Fibroblast of peridontal ligament (primary cell): ENCODE data around the gene EVX2.

Experiments
- DNase-seq: peaks from one replicate; pipeline ENCODE4 v3.0.0-alpha.2; 2010; ENCODE audit errors: extremely low read depth

Gene EVX2

GRCh38 chr2:176083796-176084261 lies at the start of gene EVX2:
Gene EVX2, minus strand, starts transcription at chr2:176083962. Its CDS starts 186 bp downstream, at chr2:176083776.
- DNase-seq, result no peak

GRCh38 chr2:176133389-176133788 lies 49.6 kb upstream of the EVX2 start:
- no peak for DNase-seq

GRCh38 chr2:176132205-176133171 lies 48.7 kb upstream of the EVX2 start:
- no peak for DNase-seq

- no peak for DNase-seq
Measured at GRCh38 chr2:176131848-176132158, 48.0 kb upstream of the EVX2 start.

GRCh38 chr2:176130957-176131847 lies 47.4 kb upstream of the EVX2 start:
- no peak for DNase-seq

GRCh38 chr2:176130147-176130956 lies 46.6 kb upstream of the EVX2 start:
- DNase-seq, result no peak

- no peak for DNase-seq
Measured at GRCh38 chr2:176129813-176130146, 46.0 kb upstream of the EVX2 start.

- no peak for DNase-seq
Measured at GRCh38 chr2:176128982-176129796, 45.4 kb upstream of the EVX2 start, which contains the start of gene HOXD8. Gene HOXD8, plus strand, starts transcription at chr2:176129705. Its CDS starts 662 bp downstream, at chr2:176130367.

GRCh38 chr2:176128172-176128981 lies 44.6 kb upstream of the EVX2 start:
- DNase-seq, result no peak

GRCh38 chr2:176127774-176128072 lies 44.0 kb upstream of the EVX2 start:
- DNase-seq, result no peak

- DNase-seq, result peak; percentile 71
Measured at GRCh38 chr2:176126929-176127773, 43.4 kb upstream of the EVX2 start.

- DNase-seq, result no peak
Measured at GRCh38 chr2:176125772-176126054, 42.0 kb upstream of the EVX2 start.

GRCh38 chr2:176124947-176125771 lies 41.4 kb upstream of the EVX2 start:
- DNase-seq, result no peak

- DNase-seq, result no peak
Measured at GRCh38 chr2:176124110-176124946, 40.6 kb upstream of the EVX2 start.

GRCh38 chr2:176123411-176124109 lies 39.8 kb upstream of the EVX2 start:
- DNase-seq, result no peak

- DNase-seq, result no peak
Measured at GRCh38 chr2:176122683-176123410, 39.1 kb upstream of the EVX2 start, which contains the start of gene HOXD9. Gene HOXD9, plus strand, starts transcription at chr2:176122719. Its CDS starts 50 bp downstream, at chr2:176122769.
